ENCODE measurements around the gene TMEM91. TPM values are rescaled to one million over a fixed set of nuclear protein-coding genes. Genes with fewer than 3 reads are reported as not detected.

TMEM91 gene
- total RNA-seq, 1 donor from 2014 or later = 7.4 TPM

DNA sequence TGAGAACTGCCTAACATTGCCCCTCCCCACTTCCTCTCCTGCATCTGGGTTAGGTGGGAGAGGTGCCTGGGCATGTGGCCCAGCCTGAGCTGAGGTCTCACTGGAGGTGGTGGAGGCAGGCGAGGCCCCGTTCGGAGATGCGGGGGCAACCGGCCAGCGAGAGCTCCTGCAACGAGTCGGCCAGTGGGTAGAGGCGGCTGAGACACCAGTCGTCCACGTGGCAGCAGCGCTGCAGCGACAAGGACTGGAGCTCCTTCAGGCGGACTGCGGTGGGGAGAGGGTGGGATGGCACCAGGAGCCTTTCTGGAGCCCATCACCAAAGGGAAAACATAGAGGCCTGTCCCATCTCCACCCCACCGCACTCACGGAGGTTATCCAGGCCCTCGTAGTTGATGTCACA, 56.8 kb downstream of the TMEM91 start:
- no peak overlapping the region for H3K27ac Mint-ChIP-seq (ENCODE audit: unreplicated experiment)
- no peaks in the 10 kb centered on the region for H3K9me3 ChIP-seq (ENCODE audit: insufficient read depth, low read depth, low read length)
- H4K20me1 ChIP-seq (ENCODE audit: insufficient read depth, low read length) = peaks cover 3% of the 10 kb centered on the region
- H3K36me3 Mint-ChIP-seq (ENCODE audit: low read depth, unreplicated experiment) = peaks cover 7% of the 10 kb centered on the region
- DNase-seq (ENCODE audit: low read depth) (no peak), FAIRE-seq (no peak)
- H3K4me3 ChIP-seq (ENCODE audit: insufficient read depth, low read depth, low read length) = no peak overlapping the region
- TF ChIP-seq CTCF (IDR thresholded peaks at IDR 0.05; ENCODE audit: insufficient read depth, low read depth, low read length) = no peak
- no peak for TF ChIP-seq EZH2 (IDR thresholded peaks at IDR 0.05; ENCODE audit: insufficient read depth, low read length)
- no peak overlapping the region for H3K27ac ChIP-seq (ENCODE audit: low read depth, low read length)
- no peak overlapping the region for H2AFZ ChIP-seq (ENCODE audit: low read depth, low read length)
- H3K79me2 ChIP-seq (ENCODE audit: insufficient read depth, low read length) = peaks cover 7% of the 10 kb centered on the region
- no peak overlapping the region for H3K4me3 Mint-ChIP-seq (ENCODE audit: unreplicated experiment)
- peaks cover 7% of the 10 kb centered on the region for H3K4me1 Mint-ChIP-seq (ENCODE audit: low read depth, unreplicated experiment)
- no peaks in the 10 kb centered on the region for H3K27me3 Mint-ChIP-seq (ENCODE audit: low read depth, unreplicated experiment)
- no peaks in the 10 kb centered on the region for H3K27me3 ChIP-seq (ENCODE audit: insufficient read depth, low read length)
- no peaks in the 10 kb centered on the region for H3K9me3 Mint-ChIP-seq (ENCODE audit: unreplicated experiment)
- H3K4me1 ChIP-seq (ENCODE audit: insufficient read depth, low read length) = peaks cover under 1% of the 10 kb centered on the region
- no peak overlapping the region for H3K4me2 ChIP-seq (ENCODE audit: low read length)
- H3K36me3 ChIP-seq (ENCODE audit: insufficient read depth, low read length) = peaks cover 9% of the 10 kb centered on the region
- H3K9ac ChIP-seq (ENCODE audit: low read length) = no peak overlapping the region

Other genes with a start within 250 kb of the TMEM91 start
- gene CYP2S1, start 183.3 kb upstream of the TMEM91 start, total RNA-seq = 6.2 and 11.1 TPM in 2 replicates
- gene AXL, start 157.3 kb upstream of the TMEM91 start, total RNA-seq = 134 and 156 TPM in 2 replicates
- gene HNRNPUL1, start 112.2 kb upstream of the TMEM91 start, total RNA-seq = 164 and 174 TPM in 2 replicates
- 15.2 and 18.1 TPM in 2 replicates for gene CCDC97, start 66.4 kb upstream of the TMEM91 start, total RNA-seq
- gene TGFB1, start 22.6 kb upstream of the TMEM91 start, total RNA-seq = 155 and 199 TPM in 2 replicates
- 5.5 and 5.9 TPM in 2 replicates for gene B9D2, start 12.4 kb upstream of the TMEM91 start, total RNA-seq
- gene EXOSC5, start 20.8 kb downstream of the TMEM91 start, total RNA-seq = 18.3 and 19.8 TPM in 2 replicates
- gene BCKDHA, start 21.3 kb downstream of the TMEM91 start, total RNA-seq = 9.2 and 9.8 TPM in 2 replicates
- gene B3GNT8, start 50.8 kb downstream of the TMEM91 start, total RNA-seq = 2.5 and 3.0 TPM in 2 replicates
- gene DMAC2, start 63.4 kb downstream of the TMEM91 start, total RNA-seq = 57.5 and 60.3 TPM in 2 replicates
- gene ERICH4, start 66.6 kb downstream of the TMEM91 start, total RNA-seq = not detected in 2 replicates
- gene CEACAM21, start 199.6 kb downstream of the TMEM91 start, total RNA-seq = 2.1 and 2.4 TPM in 2 replicates